Panc1 (cell line): ENCODE measurements around the gene GRAMD1A. TPM values are rescaled to one million over a fixed set of nuclear protein-coding genes. Genes with fewer than 3 reads are reported as not detected.

Experiments used
- ATAC-seq: fragments of 200-7000 bp; cut with Tn5 transposase; 2 replicates; pipeline ENCODE4 v1.9.1; 2020; ENCODE audit warnings: mild to moderate bottlenecking, moderate library complexity
- BruUV-seq: library from RNA; stranded (reverse); fragments of 400-500 nt; replicated peaks from 2 replicates; lab custom pipeline; 2021; lab: Mats Ljungman, UMichigan
- CTCF ChIA-PET: fragments of 300-600 bp; sonication (Branson Sonifier 250); formaldehyde crosslinking; loops from one replicate; lab custom pipeline; 2022; ENCODE audit warnings: antibody characterized with exemption; lab: Charles Lee
- POLR2A ChIA-PET: fragments of 300-600 bp; sonication (Branson Sonifier 250); formaldehyde crosslinking; loops from one replicate; lab custom pipeline; 2022; ENCODE audit warnings: antibody characterized with exemption; lab: Charles Lee
- DNase-seq: peaks from one replicate; pipeline ENCODE4 v3.0.0-alpha.2; 2010; ENCODE audit warnings: low read depth, low spot score
- H3K27ac ChIP-seq: 2 replicates; pipeline ENCODE4 v1.5.1; 2011; ENCODE audit warnings: mild to moderate bottlenecking, low read length, inconsistent platforms
- H3K27me3 ChIP-seq: fragments of 200-500 bp; sonication (Bioruptor generic); 2 replicates; pipeline ENCODE4 v1.6.0; 2014; ENCODE audit warnings: low read length, inconsistent platforms; ENCODE audit not compliant: control insufficient read depth, insufficient read depth
- H3K36me3 ChIP-seq: fragments of 200-500 bp; sonication (Bioruptor generic); 2 replicates; pipeline ENCODE4 v1.5.1; 2014; ENCODE audit warnings: inconsistent platforms, mild to moderate bottlenecking, low read length, moderate library complexity; ENCODE audit not compliant: control insufficient read depth, insufficient read depth
- H3K4me1 ChIP-seq: 2 replicates; pipeline ENCODE4 v1.5.1; 2011; ENCODE audit warnings: inconsistent platforms, mild to moderate bottlenecking, low read length, moderate library complexity; ENCODE audit not compliant: control insufficient read depth, insufficient read depth
- H3K4me3 ChIP-seq, 2 experiments: 2 replicates each; pipeline ENCODE4 v1.5.1; 2011 to 2012; ENCODE audit warnings: low read depth in 2 of 2, low read length in 2 of 2, mild to moderate bottlenecking in 2 of 2, inconsistent platforms in 1 of 2, moderate library complexity in 1 of 2
- H3K9me3 ChIP-seq: fragments of 200-500 bp; sonication (Bioruptor generic); 2 replicates; pipeline ENCODE4 v1.5.1; 2014; ENCODE audit warnings: low read depth, mild to moderate bottlenecking, inconsistent platforms, low read length, moderate library complexity; ENCODE audit not compliant: control insufficient read depth, insufficient read depth
- POLR2AphosphoS5 ChIP-seq: IDR thresholded peaks from 2 replicates; pipeline ENCODE4 v1.6.1; 2012; ENCODE audit warnings: mild to moderate bottlenecking, low read depth, low read length, moderate library complexity
- SIN3A ChIP-seq: IDR thresholded peaks from 2 replicates; pipeline ENCODE4 v1.6.1; 2012; ENCODE audit warnings: low read depth, mild to moderate bottlenecking, low read length, moderate library complexity, borderline replicate concordance; ENCODE audit not compliant: insufficient read depth
- TCF7L2 ChIP-seq: IDR thresholded peaks from 2 replicates; pipeline ENCODE4 v1.6.1; 2011; ENCODE audit warnings: mild to moderate bottlenecking, low read depth, low read length, inconsistent platforms
- in situ Hi-C: cut with HindIII; loops from 2 replicates; pipeline ENCODE4 v1.10.0; 2016; ENCODE audit warnings: low sequenced_read_pairs, low pct_unique_long_range_greater_than_20kb
- intact Hi-C: fragments of 100-400 bp; cut with micrococcal nuclease; formaldehyde crosslinking; loops from one replicate; pipeline ENCODE4 v1.10.0; 2022; ENCODE audit not compliant: unreplicated experiment
- total RNA-seq: library from RNA; stranded (reverse); gene quantifications from one replicate; pipeline ENCODE4 v1.2.1, GENCODE V29; 2021; ENCODE audit not compliant: unreplicated experiment
- TF ChIP-seq, protein P1 (sequence below), 2 experiments: IDR thresholded peaks; 2 replicates each; pipeline ENCODE4 v1.6.1; 2011 to 2012; ENCODE audit warnings: low read depth in 2 of 2, control low read depth in 1 of 2, low read length in 1 of 2, mild to moderate bottlenecking in 1 of 2, moderate library complexity in 1 of 2; ENCODE audit not compliant: insufficient read depth in 1 of 2
- TF ChIP-seq, protein P2 (sequence below): fragments of 450-650 bp; IDR thresholded peaks from 2 replicates; pipeline ENCODE4 v1.5.1; 2017; ENCODE audit warnings: mild to moderate bottlenecking

GRAMD1A gene
- total RNA-seq, 1 experiment from 2014 or later, result 69.9 TPM

DNA sequence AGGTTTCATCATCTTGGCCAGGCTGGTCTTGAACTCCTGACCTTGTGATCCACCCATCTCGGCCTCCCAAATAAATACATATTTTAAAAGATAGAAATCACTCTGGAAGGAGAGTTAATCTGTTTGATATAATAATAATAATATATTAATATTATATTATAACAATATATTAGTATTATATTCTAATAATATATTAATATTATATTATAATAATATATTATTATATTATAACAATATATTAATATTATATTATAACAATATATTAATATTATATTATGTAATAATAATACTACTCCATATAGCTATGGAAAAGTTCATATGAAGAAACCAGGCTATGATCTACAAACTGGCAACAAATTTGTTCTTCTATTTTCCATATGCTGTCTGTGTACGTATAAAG lies 58.2 kb downstream of the GRAMD1A start:
- intact Hi-C loops, result no loop called here

DNA sequence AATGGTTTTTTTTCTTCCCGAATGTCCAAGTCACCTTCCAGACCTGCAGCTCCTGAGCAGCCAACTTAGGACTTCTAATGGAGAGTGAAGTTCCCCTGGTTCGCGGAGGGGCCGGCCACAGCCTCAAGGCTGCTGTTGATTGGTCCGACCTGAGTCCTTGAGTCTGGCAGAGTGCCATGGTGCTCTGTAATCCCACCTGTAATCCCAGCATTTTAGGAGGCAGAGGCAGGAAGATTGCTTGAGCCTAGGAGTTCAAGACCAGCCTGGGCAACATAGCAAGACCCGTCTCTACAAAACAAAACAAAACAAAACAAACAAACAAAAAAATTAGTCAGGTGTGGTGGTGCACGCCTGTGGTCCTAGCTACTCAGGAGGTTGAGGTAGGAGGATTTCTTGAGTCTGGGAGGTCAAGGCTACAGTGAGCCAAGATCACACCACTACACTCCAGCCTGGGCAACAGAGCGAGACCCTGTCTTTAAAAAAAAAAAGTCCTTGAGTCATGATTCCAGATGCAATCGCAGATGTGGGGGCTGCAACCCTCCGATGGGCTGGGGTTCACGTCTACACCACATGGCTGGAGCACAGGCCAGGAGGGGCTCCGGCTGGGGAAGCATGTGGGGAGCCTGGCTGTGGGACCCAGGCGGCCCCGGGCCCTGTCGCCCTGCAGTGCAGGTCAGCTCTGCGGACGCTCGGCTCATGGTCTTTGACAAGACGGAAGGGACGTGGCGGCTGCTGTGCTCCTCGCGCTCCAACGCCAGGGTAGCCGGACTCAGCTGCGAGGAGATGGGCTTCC lies 59.1 kb downstream of the GRAMD1A start:
- ATAC-seq (no peak), DNase-seq (no peak)
- H3K4me1 ChIP-seq, result no peaks in the 10 kb centered on the region
- H3K36me3 ChIP-seq, result no peaks in the 10 kb centered on the region
- no peak overlapping the region for H3K4me3 ChIP-seq
- CTCF ChIA-PET, result interaction anchor here (0.7 to 1.3 kb wide), 3 partner anchors 8 to 147 kb away, joined by 6 to 7 read pairs (median 6); no protein-coding TSS in a partner anchor
- in situ Hi-C loops, result no loop called here
- TF ChIP-seq, protein P1, sequence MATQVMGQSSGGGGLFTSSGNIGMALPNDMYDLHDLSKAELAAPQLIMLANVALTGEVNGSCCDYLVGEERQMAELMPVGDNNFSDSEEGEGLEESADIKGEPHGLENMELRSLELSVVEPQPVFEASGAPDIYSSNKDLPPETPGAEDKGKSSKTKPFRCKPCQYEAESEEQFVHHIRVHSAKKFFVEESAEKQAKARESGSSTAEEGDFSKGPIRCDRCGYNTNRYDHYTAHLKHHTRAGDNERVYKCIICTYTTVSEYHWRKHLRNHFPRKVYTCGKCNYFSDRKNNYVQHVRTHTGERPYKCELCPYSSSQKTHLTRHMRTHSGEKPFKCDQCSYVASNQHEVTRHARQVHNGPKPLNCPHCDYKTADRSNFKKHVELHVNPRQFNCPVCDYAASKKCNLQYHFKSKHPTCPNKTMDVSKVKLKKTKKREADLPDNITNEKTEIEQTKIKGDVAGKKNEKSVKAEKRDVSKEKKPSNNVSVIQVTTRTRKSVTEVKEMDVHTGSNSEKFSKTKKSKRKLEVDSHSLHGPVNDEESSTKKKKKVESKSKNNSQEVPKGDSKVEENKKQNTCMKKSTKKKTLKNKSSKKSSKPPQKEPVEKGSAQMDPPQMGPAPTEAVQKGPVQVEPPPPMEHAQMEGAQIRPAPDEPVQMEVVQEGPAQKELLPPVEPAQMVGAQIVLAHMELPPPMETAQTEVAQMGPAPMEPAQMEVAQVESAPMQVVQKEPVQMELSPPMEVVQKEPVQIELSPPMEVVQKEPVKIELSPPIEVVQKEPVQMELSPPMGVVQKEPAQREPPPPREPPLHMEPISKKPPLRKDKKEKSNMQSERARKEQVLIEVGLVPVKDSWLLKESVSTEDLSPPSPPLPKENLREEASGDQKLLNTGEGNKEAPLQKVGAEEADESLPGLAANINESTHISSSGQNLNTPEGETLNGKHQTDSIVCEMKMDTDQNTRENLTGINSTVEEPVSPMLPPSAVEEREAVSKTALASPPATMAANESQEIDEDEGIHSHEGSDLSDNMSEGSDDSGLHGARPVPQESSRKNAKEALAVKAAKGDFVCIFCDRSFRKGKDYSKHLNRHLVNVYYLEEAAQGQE (IDR thresholded peaks at IDR 0.05; ENCODE audit: insufficient read depth in 1 of 2, low read depth in 2 of 2, low read length in 1 of 2), result no peak
- TF ChIP-seq, protein P2, sequence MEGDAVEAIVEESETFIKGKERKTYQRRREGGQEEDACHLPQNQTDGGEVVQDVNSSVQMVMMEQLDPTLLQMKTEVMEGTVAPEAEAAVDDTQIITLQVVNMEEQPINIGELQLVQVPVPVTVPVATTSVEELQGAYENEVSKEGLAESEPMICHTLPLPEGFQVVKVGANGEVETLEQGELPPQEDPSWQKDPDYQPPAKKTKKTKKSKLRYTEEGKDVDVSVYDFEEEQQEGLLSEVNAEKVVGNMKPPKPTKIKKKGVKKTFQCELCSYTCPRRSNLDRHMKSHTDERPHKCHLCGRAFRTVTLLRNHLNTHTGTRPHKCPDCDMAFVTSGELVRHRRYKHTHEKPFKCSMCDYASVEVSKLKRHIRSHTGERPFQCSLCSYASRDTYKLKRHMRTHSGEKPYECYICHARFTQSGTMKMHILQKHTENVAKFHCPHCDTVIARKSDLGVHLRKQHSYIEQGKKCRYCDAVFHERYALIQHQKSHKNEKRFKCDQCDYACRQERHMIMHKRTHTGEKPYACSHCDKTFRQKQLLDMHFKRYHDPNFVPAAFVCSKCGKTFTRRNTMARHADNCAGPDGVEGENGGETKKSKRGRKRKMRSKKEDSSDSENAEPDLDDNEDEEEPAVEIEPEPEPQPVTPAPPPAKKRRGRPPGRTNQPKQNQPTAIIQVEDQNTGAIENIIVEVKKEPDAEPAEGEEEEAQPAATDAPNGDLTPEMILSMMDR, result no peak
- TF ChIP-seq TCF7L2 (no peak), SIN3A (no peak), POLR2AphosphoS5 (no peak)
- H3K9me3 ChIP-seq, result no peaks in the 10 kb centered on the region
- intact Hi-C loops, result no loop called here
- H3K27ac ChIP-seq, result no peak overlapping the region
- H3K27me3 ChIP-seq, result peaks cover 2% of the 10 kb centered on the region; the same call in 1 of the 2 replicates
- POLR2A ChIA-PET, result interaction anchor here (0.7 kb wide), 1 partner anchor 8 kb away, joined by 3 read pairs; no protein-coding TSS in a partner anchor
- BruUV-seq, result no TSS peak

More for the DNA sequence above, 58.2 kb downstream of the GRAMD1A start:
- no peak overlapping the region for H3K4me3 ChIP-seq
- BruUV-seq, result no TSS peak
- ChIA-PET CTCF (interaction anchor here (1.0 to 1.3 kb wide), 2 partner anchors 9 to 14 kb away, joined by 6 read pairs; no protein-coding TSS in a partner anchor), POLR2A (interaction anchor here (0.7 kb wide), 1 partner anchor 9 kb away, joined by 3 read pairs; no protein-coding TSS in a partner anchor)
- in situ Hi-C loops, result no loop called here
- no peaks in the 10 kb centered on the region for H3K9me3 ChIP-seq
- ATAC-seq, result no peak
- H3K27me3 ChIP-seq, result peaks cover 2% of the 10 kb centered on the region; the same call in 1 of the 2 replicates
- TF ChIP-seq, protein P2, result no peak
- TF ChIP-seq, protein P1 (IDR thresholded peaks at IDR 0.05; ENCODE audit: insufficient read depth in 1 of 2, low read depth in 2 of 2, low read length in 1 of 2), result no peak
- TF ChIP-seq POLR2AphosphoS5 (no peak), TCF7L2 (no peak), SIN3A (no peak)
- no peaks in the 10 kb centered on the region for H3K36me3 ChIP-seq
- no peak overlapping the region for H3K27ac ChIP-seq
- DNase-seq, result no peak
- H3K4me1 ChIP-seq, result no peaks in the 10 kb centered on the region
